ENCODE measurements around the gene RNASEH1. TPM values are rescaled to one million over a fixed set of nuclear protein-coding genes. Genes with fewer than 3 reads are reported as not detected.

Gene RNASEH1
- total and polyA plus RNA-seq, 2 of the 13 experiments (the other 11 are each of a cell fraction or from before 2014, with no cell fraction given): 14.5 to 57.4 TPM

GRCh38 chr2:3536682-3537632, 21.2 kb downstream of the RNASEH1 start (continued):
- TF ChIP-seq BRCA1 (CRISPR knock-in tag; IDR thresholded peaks at IDR 0.05): peak; percentile 85; the same call in 1 of the 2 replicates

DNA sequence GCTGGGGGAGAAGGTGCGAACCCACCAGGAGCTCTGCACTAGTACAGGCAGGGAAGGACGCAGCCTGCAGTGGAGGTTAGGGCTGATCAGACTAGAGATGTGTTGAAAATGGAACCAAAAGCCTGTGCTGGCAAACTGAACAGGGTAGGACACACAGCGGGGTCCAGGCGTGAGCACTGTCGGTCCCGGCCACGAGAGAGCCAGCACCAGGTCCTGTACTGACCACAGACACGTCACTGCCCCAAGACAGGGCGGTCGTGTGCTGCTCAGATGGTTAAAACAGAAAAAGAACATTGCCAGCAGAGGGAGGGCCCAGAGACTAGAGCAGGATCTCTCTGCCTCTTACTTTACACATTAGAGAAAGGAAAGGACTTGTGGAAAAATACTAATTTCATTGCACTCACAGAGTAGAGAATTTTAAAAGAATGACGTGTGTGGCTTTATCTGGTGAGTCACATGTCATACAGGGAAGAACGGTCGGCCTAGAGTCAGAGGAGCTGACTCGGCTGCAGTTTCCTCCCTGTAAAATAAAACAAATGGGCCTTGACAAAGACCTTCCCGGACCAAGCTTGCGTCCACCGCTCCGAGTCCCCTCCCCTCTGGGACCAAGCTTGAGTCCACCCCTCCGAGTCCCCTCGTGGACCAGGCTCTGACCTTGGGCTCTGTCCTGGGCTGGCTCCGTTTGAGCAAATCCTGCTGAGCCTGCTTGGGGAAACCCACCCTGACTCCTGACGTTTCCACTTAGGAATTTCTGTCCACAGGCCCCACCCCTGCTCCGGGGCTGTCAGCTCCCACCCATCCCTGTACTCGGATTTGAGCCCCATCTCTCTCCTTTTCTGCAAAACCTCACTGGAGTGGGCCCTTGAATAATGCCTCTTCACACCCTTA, 22.1 kb downstream of the RNASEH1 start:
- FAIRE-seq (peak; percentile 64), DNase-seq (ENCODE audit: low spot score) (peak; percentile 88), ATAC-seq (peak; percentile 84)
- Histone ChIP-seq H3K4me2 (ENCODE audit: low read depth, low read length) (peak overlapping the region; percentile 97), H3K79me2 (ENCODE audit: insufficient read depth, low read length) (no peaks in the 10 kb centered on the region), H3K9ac (ENCODE audit: insufficient read depth, low read depth, low read length) (peak overlapping the region; percentile 87), H3K4me1 (ENCODE audit: insufficient read depth, low read length) (peaks cover 34% of the 10 kb centered on the region), H4K20me1 (ENCODE audit: insufficient read depth, low read length) (no peaks in the 10 kb centered on the region), H3K36me3 (replicated peaks in 1 of 2; ENCODE audit: control insufficient read depth in 1 of 2, insufficient read depth in 2 of 2, low read length in 2 of 2) (peaks cover 0 to 4% of the 10 kb centered on the region in 2 experiments; a peak in 3 of 5 replicates), H3K9me3 (ENCODE audit: low read length) (no peaks in the 10 kb centered on the region), H3K27ac (ENCODE audit: extremely low read length, insufficient read depth, low read length) (peak overlapping the region; percentile 92), H3K27me3 (ENCODE audit: control insufficient read depth in 1 of 2, insufficient read depth in 2 of 2, low read length in 2 of 2) (no peaks in the 10 kb centered on the region; a peak in 1 of 5 replicates), H3K4me3 (replicated peaks in 1 of 3; ENCODE audit: insufficient read depth in 1 of 3, low read depth in 2 of 3, low read length in 3 of 3) (peak overlapping the region; percentile 59 to 79 (median 73)), H2AFZ (ENCODE audit: low read length) (peak overlapping the region; percentile 47)
- in situ Hi-C loops (cut with HindIII; ENCODE audit: extremely low pct_ligation_motif_present, low pct_unique_long_range_greater_than_20kb): no loop called here
- WGBS (ENCODE audit: low lambda C conversion rate): 5% methylated on average over 24 of the region's 24 CpGs
- ChIA-PET POLR2A (interaction anchor here (0.7 to 2.8 kb wide), 22 partner anchors 12 to 158 kb away, joined by 3 to 70 read pairs (median 4); partner anchors contain the start of genes ADI1, EIPR1, RNASEH1 and RPS7), CTCF (ENCODE audit: low intra/inter-chr PET ratio, low total read pairs) (interaction anchor here (1.5 kb wide), 1 partner anchor 115 kb away, joined by 4 read pairs; no protein-coding TSS in a partner anchor)
- BruUV-seq (replicated peaks): TSS peak; percentile 92
- intact Hi-C loops (cut with micrococcal nuclease; ENCODE audit: unreplicated experiment): loop anchor here (1.0 to 5.0 kb wide), 7 partner anchors 13 to 159 kb away; partner anchors contain the start of genes EIPR1, RNASEH1 and TRAPPC12
- TF ChIP-seq YEATS2 (CRISPR knock-in tag; IDR thresholded peaks at IDR 0.05; ENCODE audit: borderline replicate concordance) (no peak), ZNF660 (CRISPR knock-in tag; IDR thresholded peaks at IDR 0.05; ENCODE audit: borderline replicate concordance, low read depth) (no peak), ZFYVE20 (CRISPR knock-in tag; IDR thresholded peaks at IDR 0.05; ENCODE audit: borderline replicate concordance, low read depth) (no peak), NCOA5 (CRISPR knock-in tag; IDR thresholded peaks at IDR 0.05) (no peak), TEF (CRISPR knock-in tag; IDR thresholded peaks at IDR 0.05) (no peak; the same call in 1 of the 2 replicates), SNAPC5 (CRISPR knock-in tag; IDR thresholded peaks at IDR 0.05; ENCODE audit: borderline replicate concordance) (no peak), CBFB (CRISPR knock-in tag; IDR thresholded peaks at IDR 0.05) (no peak), ZNF33A (CRISPR knock-in tag; IDR thresholded peaks at IDR 0.05; ENCODE audit: borderline replicate concordance) (no peak), ZFY (CRISPR knock-in tag; IDR thresholded peaks at IDR 0.05) (peak; percentile 67; the same call in 1 of the 2 replicates)
- TF ChIP-seq, protein P1, sequence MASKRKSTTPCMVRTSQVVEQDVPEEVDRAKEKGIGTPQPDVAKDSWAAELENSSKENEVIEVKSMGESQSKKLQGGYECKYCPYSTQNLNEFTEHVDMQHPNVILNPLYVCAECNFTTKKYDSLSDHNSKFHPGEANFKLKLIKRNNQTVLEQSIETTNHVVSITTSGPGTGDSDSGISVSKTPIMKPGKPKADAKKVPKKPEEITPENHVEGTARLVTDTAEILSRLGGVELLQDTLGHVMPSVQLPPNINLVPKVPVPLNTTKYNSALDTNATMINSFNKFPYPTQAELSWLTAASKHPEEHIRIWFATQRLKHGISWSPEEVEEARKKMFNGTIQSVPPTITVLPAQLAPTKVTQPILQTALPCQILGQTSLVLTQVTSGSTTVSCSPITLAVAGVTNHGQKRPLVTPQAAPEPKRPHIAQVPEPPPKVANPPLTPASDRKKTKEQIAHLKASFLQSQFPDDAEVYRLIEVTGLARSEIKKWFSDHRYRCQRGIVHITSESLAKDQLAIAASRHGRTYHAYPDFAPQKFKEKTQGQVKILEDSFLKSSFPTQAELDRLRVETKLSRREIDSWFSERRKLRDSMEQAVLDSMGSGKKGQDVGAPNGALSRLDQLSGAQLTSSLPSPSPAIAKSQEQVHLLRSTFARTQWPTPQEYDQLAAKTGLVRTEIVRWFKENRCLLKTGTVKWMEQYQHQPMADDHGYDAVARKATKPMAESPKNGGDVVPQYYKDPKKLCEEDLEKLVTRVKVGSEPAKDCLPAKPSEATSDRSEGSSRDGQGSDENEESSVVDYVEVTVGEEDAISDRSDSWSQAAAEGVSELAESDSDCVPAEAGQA (IDR thresholded peaks at IDR 0.05; ENCODE audit: low read depth): no peak
- TF ChIP-seq, protein P1 (CRISPR knock-in tag; IDR thresholded peaks at IDR 0.05; ENCODE audit: borderline replicate concordance): no peak

All from HepG2 (cell line).